PC-9 (cell line): Measurements from ENCODE around the gene SUFU.

Experiments used
- EZH2 ChIP-seq: fragments of 200-600 bp; sonication (generic); IDR thresholded peaks from 2 replicates; pipeline ENCODE4 v1.8.0; 2017; ENCODE audit warnings: antibody characterized with exemption, low read depth
- TF ChIP-seq, protein P1 (sequence below): fragments of 200-600 bp; sonication (generic); conservative IDR thresholded peaks from 2 replicates; pipeline ENCODE4 v1.6.1; 2017; ENCODE audit warnings: mixed run types, antibody characterized with exemption, mild to moderate bottlenecking, moderate library complexity

GRCh38 chr10:102527546-102527945, 23.8 kb downstream of the SUFU start:
- TF ChIP-seq, protein P1, sequence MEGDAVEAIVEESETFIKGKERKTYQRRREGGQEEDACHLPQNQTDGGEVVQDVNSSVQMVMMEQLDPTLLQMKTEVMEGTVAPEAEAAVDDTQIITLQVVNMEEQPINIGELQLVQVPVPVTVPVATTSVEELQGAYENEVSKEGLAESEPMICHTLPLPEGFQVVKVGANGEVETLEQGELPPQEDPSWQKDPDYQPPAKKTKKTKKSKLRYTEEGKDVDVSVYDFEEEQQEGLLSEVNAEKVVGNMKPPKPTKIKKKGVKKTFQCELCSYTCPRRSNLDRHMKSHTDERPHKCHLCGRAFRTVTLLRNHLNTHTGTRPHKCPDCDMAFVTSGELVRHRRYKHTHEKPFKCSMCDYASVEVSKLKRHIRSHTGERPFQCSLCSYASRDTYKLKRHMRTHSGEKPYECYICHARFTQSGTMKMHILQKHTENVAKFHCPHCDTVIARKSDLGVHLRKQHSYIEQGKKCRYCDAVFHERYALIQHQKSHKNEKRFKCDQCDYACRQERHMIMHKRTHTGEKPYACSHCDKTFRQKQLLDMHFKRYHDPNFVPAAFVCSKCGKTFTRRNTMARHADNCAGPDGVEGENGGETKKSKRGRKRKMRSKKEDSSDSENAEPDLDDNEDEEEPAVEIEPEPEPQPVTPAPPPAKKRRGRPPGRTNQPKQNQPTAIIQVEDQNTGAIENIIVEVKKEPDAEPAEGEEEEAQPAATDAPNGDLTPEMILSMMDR = no peak
- no peak for TF ChIP-seq EZH2
